HUDEP-2 (cell line): ENCODE measurements around the gene FANCB.

Experiments used
- DNase-seq, 76 experiments: peaks; one replicate each; lab custom pipeline; 2025; ENCODE audit not compliant: unreplicated experiment in 76 of 76; lab: John Stamatoyannopoulos, UW

FANCB gene

DNA sequence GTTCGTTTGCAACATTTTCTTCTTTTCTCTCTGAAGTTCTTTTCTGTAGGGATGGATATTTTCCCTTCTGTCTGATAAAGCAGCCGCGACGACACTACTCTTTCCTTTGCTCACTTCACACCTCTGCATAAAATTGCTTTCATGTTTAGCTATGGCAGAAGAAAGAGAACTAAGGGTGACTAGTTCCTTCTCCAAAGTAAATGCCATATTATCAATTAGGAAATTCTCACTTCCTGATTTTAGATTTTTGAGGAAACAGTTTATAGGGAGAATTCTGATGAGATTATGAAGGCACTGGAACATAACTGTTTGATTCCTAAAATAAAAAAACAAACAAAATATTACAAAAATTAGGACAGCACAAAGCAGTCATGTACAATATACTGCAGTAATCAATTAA is 29.2 kb downstream of the FANCB start:
- no peak for DNase-seq

DNA sequence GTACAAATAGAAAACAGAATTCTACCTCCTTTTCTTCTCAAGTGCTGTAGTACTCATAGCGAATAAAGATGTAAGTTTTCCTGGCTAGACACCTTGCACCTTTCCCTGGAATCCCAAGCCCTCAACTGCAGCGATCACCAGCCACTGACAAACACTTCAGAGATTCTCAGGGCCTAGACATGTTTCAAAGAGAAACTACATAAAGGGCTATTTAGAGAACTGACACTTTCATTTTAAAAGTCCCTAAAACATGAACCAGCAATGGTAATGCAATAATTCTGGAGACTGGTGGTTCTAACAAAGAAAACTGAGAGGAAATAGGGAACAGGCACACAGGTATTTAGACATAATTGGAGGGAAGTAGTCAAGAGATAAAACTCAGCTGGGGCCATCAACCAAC is 35.7 kb downstream of the FANCB start:
- no peak for DNase-seq

DNA sequence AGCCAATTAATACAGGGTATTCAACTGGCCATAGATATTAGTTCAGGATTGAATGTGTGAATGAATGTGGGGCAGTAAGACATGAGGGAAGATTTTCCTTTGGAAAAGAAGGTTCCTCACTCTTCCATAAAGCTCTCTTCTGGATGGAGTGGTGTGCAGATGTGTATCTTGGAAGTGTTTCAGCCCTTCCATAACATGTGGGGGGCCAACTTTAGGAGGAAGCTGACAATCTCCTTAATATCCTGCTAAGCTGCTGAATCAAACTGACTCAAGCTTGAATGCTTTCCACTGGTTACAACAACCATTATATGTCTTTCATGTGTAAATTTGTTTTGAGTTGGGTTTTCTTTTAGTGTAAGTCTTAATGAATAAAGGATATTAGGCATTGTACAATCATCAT is 40.3 kb downstream of the FANCB start:
- no peak for DNase-seq

- DNase-seq: no peak
Measured at GRCh38 chrX:14832151-14832550, 40.7 kb downstream of the FANCB start.

- no peak for DNase-seq
Measured at GRCh38 chrX:14829643-14830042, 43.2 kb downstream of the FANCB start.

DNA sequence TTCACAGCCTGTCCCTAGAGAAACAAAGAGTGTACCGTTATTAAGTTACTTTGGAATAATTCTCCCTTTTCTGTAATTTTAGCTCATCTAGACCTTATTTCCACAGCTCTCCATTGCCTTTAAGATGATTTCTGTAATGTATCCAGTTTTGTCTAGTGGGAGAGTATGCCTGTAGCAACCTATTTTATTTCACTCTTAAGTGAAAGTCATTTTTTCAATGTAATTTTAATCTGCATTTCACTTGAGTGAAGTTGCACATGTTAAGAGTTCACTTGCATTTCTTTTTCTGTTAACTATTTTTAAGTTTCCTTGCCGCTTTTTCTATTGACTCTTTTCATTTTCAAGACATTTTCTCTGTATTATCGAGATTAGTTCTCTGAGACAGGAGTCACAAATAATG is 46.5 kb downstream of the FANCB start:
- no peak for DNase-seq

DNA sequence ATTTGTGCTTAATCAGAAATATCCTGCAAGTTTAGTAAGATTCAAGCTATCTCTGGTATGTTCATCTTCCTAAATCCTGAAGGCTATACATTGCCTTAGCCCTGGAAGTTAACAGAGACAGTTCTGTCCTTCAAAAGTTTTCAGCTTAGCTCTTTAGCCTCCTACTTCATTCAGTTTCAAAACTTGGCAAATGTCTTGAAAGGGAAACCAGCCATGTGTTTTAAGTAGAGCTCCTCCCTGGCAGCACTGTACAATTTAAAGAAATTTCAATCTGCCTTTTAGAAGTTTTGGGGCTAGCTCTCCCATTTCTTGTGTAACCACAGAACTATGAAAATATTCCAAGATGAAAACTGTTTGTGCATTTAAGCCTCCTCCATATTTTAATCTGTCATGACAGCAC is 47.0 kb downstream of the FANCB start:
- no peak for DNase-seq

GRCh38 chrX:14819769-14820168 is 53.1 kb downstream of the FANCB start:
- no peak for DNase-seq

DNA sequence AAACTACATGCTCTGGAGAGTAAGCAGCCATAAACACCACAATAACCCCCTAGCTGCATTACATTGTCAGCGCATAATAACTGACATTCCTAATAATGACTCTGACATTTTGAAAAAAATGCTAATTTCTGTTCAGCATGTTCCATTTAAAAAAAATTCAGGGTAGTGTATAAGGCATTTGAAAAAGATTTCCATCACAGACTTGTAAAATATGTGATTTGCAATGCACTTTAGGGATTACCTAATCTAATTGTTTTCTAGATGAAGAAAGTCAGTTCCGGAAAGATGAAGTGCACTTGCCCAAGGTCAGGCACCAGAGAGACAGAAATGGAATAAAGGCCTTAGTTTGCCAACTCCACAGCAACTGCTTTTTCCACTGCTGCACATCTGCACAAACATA is 55.3 kb downstream of the FANCB start:
- DNase-seq: no peak

DNA sequence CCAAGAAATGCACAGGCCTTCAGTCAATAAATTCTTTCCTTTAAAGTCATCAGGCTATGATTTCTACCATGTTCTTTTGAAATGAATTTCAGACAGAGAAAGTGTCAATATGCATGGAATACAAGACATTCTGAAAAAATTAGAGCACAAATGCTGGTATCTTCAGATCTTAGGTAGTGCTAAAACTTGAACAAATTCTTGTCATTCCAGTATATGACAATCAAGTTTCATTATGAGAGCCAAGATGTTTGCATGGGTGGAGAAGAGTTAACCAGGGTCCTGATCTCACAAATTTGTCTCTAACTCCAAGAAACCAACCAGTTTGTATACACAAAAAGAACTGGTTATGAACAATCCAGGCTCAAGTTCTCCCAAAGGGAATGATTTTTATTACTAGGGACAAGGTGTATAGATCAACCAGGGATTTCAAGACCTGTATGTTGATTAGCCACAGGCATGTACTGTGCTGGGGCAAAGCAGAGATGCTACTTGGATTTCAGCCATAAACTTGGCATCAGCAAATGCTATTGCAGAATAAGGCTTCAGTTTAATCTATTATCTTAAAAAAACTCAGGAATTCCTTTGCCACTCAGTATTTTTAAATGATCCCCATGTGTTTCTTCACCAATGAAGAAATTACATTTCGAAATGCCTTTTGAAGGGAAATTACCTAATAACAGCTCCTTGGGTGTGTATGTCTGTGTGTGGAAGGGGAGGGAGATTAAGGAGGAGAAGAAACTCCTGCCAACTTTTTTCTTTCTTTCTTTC is 69.7 kb downstream of the FANCB start:
- no peak for DNase-seq

- no peak for DNase-seq
Measured at GRCh38 chrX:14801136-14801535, 71.7 kb downstream of the FANCB start.

- DNase-seq: no peak
Measured at GRCh38 chrX:14798805-14799397, 74.0 kb downstream of the FANCB start.
